Pancreas (tissue), 10 donors: Measurements from ENCODE around the gene NLRP1. TPM values are rescaled to one million over a fixed set of nuclear protein-coding genes. Genes with fewer than 3 reads are reported as not detected.

ENCODE experiments used
- ATAC-seq, 4 donors: fragments of 200-7000 bp; cut with Tn5 transposase; one replicate each; pipeline versions ENCODE4 v1.8.0 to v1.9.1; 2020; ENCODE audit warnings: mild to moderate bottlenecking in 4 of 4, moderate library complexity in 4 of 4
- DNase-seq, 6 donors: peaks; one replicate each; pipeline ENCODE4 v3.0.0-alpha.2; 2020
- FAIRE-seq: peaks from 2 replicates; lab custom pipeline; 2012; peaks lifted over from hg19 to GRCh38; lab: Jason Lieb, UNC
- H3K27ac ChIP-seq, 4 donors: fragments of 200-600 bp; sonication (generic); 1 replicate in 3 of 4; 2 replicates in 1 of 4; pipeline versions ENCODE4 v1.5.0 to v1.8.0; 2020
- H3K27me3 ChIP-seq, 4 donors: fragments of 200-600 bp; one replicate each; pipeline ENCODE4 v1.8.0; 2021
- H3K36me3 ChIP-seq, 3 donors: fragments of 200-600 bp; sonication (generic) in 1 of 3; one replicate each; pipeline versions ENCODE4 v1.5.0 to v1.8.0; 2020 to 2021
- H3K4me1 ChIP-seq, 3 donors: fragments of 200-600 bp; one replicate each; pipeline ENCODE4 v1.8.0; 2021
- H3K4me3 ChIP-seq, 4 donors: fragments of 200-600 bp; sonication (generic) in 2 of 4; one replicate each; pipeline versions ENCODE4 v1.5.0 to v1.8.0; 2020 to 2021
- H3K9me3 ChIP-seq, 4 donors: fragments of 200-600 bp; one replicate each; pipeline ENCODE4 v1.8.0; 2021
- CTCF ChIP-seq, 4 donors: fragments of 200-600 bp; sonication (generic) in 3 of 4; IDR thresholded peaks; one replicate each; pipeline versions ENCODE4 v1.5.0 to v1.8.0; 2021; ENCODE audit warnings: antibody characterized with exemption in 4 of 4
- WGBS, 2 donors: extraction: QIAGEN DNeasy Blood & Tissue Kit; methylation state at CpG; one replicate each; pipeline ENCODE4 v1.1.7; 2013; 5-methylcytosine and 5-hydroxymethylcytosine counted together
- intact Hi-C, 3 donors: fragments of 100-400 bp; cut with DNase I; formaldehyde crosslinking; loops; one replicate each; pipeline versions ENCODE4 v1.11.1 to v1.14.2; 2022
- polyA plus RNA-seq, 2 donors: library from polyadenylated mRNA; stranded (reverse); fragments of 200-250 nt; gene quantifications; one replicate each; pipeline ENCODE4 v1.2.3, GENCODE V29; 2013
- total RNA-seq, 6 donors: library from RNA; stranded (reverse); fragmentation: NEBNext Ultra II Directional in 4 of 6; extraction: Animal tissue kit (Norgen Biotek cat#: 25700) in 4 of 6; gene quantifications; one replicate each; pipeline versions ENCODE4 v1.2.1 to v1.2.4, GENCODE V29; 2021 to 2023
- donor health status: healthy with polysubstance abuse.
- donor health status: DM: no; HTN: no; CAD: no; lungs with moderate emphysema.
- donor health status: DM: no; HTN: no; CAD: no.
- donor health status: control.
- donor health status: control.
- donor health status: Bipolar disorder and iron deficiency.
- donor health status: DM: yes; HTN: yes; CAD: no.
- donor health status: DM: no; HTN: no; CAD: no.
- donor health status: DM: no; HTN: no; CAD: no.
- donor health status: DM: yes; HTN: yes; CAD: no.

NLRP1 gene
- total and polyA plus RNA-seq, 8 donors: 2.0 to 83.2 (median 11.1) TPM

GRCh38 chr17:5492970-5493369 is 91.3 kb downstream of the NLRP1 start:
- WGBS, 2 donors: 90 to 99% methylated on average over 2 of the region's 2 CpGs

GRCh38 chr17:5488752-5489151 is 95.6 kb downstream of the NLRP1 start:
- intact Hi-C loops: no loop called here
- Histone ChIP-seq H3K27ac (no peak overlapping the region), H3K36me3 (peaks cover 0 to 4% (median 0%) of the 10 kb centered on the region in 3 donors), H3K9me3 (no peaks in the 10 kb centered on the region), H3K4me3 (no peak overlapping the region), H3K27me3 (no peaks in the 10 kb centered on the region), H3K4me1 (peaks cover 19 to 24% (median 21%) of the 10 kb centered on the region in 3 donors)
- ATAC-seq (no peak), DNase-seq (no peak), FAIRE-seq (no peak)
- no peak for TF ChIP-seq CTCF (IDR thresholded peaks at IDR 0.05)
- 78% methylated on average over 8 of the region's 8 CpGs for WGBS, 2 donors

More at GRCh38 chr17:5492970-5493369, 91.3 kb downstream of the NLRP1 start:
- Histone ChIP-seq H3K4me3 (no peak overlapping the region), H3K9me3 (no peaks in the 10 kb centered on the region), H3K36me3 (peaks cover 0 to 4% (median 0%) of the 10 kb centered on the region in 3 donors), H3K27me3 (no peaks in the 10 kb centered on the region), H3K27ac (no peak overlapping the region), H3K4me1 (peaks cover 0 to 3% (median 2%) of the 10 kb centered on the region in 3 donors)
- TF ChIP-seq CTCF (IDR thresholded peaks at IDR 0.05): no peak
- DNase-seq: no peak
- no peak for FAIRE-seq
- intact Hi-C loops: no loop called here
- no peak for ATAC-seq

- ATAC-seq (peak; percentile 92 to 97 (median 94)), FAIRE-seq (no peak), DNase-seq (peak; percentile 92 to 99 (median 98))
- intact Hi-C loops: no loop called here
- H3K4me1 ChIP-seq: peaks cover 19 to 29% (median 25%) of the 10 kb centered on the region in 3 donors
- H3K9me3 ChIP-seq: no peaks in the 10 kb centered on the region
- peak within 1 kb of the TSS; percentile 95 to 100 (median 100) for H3K27ac ChIP-seq
- 0 to 1% methylated on average over 68 to 77 of the region's 77 CpGs for WGBS, 2 donors
- no peak for TF ChIP-seq CTCF (IDR thresholded peaks at IDR 0.05)
- peak within 1 kb of the TSS; percentile 81 to 96 (median 86) for H3K4me3 ChIP-seq
- H3K36me3 ChIP-seq: peaks cover 0 to 12% (median 3%) of the 10 kb centered on the region in 3 donors
- H3K27me3 ChIP-seq: no peaks in the 10 kb centered on the region
Measured at GRCh38 chr17:5486206-5487124, 97.8 kb downstream of the NLRP1 start, which contains the start of gene MIS12. TSS of gene MIS12 (plus strand) at chr17:5486566. CDS start at chr17:5488863, 2,297 bp downstream.

- H3K4me1 ChIP-seq: peaks cover 19 to 29% (median 25%) of the 10 kb centered on the region in 3 donors
- peak; percentile 0 to 10 (median 4) for ATAC-seq
- no peak for DNase-seq
Measured at GRCh38 chr17:5485270-5486205, 98.8 kb downstream of the NLRP1 start, which contains the start of gene DERL2. TSS of gene DERL2 (minus strand) at chr17:5486178. CDS start at chr17:5486161, 17 bp downstream.

More at GRCh38 chr17:5485270-5486205, 98.8 kb downstream of the NLRP1 start, which contains the start of gene DERL2:
- peaks cover 0 to 18% (median 3%) of the 10 kb centered on the region in 3 donors for H3K36me3 ChIP-seq
- no peak for TF ChIP-seq CTCF (IDR thresholded peaks at IDR 0.05)
- no peaks in the 10 kb centered on the region for H3K9me3 ChIP-seq
- 3% methylated on average over 27 to 29 of the region's 29 CpGs for WGBS, 2 donors
- H3K27me3 ChIP-seq: no peaks in the 10 kb centered on the region
- intact Hi-C loops: no loop called here
- peak within 1 kb of the TSS; percentile 95 to 100 (median 100) for H3K27ac ChIP-seq
- no peak for FAIRE-seq
- H3K4me3 ChIP-seq: peak within 1 kb of the TSS; percentile 81 to 96 (median 86)
